ENCODE data around the gene CES1.
"Not testable (repeated sequence)": the region's sequence is repeated elsewhere in the genome, so short reads cannot be mapped to it uniquely, and the experiment has no call there.

The CES1 gene

DNA sequence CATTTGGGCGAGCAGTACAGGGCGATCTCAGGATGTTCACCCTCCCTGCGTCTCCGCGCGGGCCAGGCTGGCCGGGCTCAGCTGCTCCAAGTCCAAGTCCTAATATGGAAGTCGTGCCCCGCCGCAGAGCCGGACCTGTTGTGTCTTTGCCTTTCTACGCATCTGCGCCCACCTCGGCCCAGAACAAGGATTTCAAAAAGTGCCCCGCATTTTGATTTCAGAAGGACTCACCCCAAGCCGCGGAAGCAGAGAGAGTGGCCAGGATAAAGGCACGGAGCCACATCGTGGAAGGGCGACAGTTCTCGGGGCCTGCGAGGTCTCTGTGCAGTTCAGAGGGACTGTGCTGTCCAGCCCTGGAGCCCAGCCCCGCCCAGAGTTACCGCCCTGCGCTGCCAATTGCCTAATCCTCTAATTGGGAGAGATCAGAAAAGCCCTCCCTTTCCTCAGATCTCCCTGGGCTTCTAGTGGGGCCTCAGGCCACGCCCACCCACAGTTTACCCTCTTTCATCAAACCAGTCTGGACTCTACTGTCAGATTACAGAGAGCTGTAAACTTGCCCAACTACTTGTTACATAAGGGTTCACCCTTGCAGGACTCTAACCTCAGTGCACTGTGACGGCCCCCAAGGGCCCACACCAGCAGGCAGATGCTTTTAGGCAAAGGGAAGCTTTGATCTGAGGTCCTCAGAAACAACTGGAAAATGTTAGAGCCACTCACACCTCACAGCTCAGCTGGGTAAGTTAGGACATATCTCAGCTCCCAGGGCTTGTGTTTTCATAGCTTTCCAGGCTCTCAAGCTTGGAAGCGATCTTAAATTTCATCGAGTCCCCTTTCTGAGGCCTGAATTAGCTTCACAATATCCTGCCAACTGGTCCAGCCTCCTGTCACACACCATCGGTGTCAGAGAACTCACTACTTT lies at the start of gene CES1:
TSS of gene CES1 (minus strand) at position 324 of the 919 bp plus-strand sequence. CDS start at position 283, 41 bp downstream.
- DNase-seq (ENCODE audit: low read depth in 2 of 2): no peak

DNA sequence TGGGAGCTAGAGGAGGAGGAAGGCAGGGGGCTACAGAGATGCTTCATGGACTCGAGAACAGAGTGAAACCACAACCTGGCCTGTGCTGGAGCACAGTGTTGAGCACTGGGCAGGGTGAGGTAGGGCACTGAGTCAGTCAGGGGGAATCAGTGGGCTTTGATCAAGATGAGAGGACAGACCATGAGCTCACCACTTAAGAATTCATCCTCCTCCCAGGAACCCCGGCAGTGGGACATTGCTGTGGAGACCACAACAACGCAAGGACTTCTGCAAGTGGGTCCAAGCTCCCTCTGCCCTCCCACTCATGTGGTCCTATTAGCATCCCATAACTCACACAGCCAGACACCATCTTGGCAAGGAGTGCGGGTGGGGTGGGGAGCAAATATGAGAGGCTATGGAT lies 44.0 kb upstream of the CES1 start:
- no peak for DNase-seq (ENCODE audit: low read depth in 2 of 2)

DNA sequence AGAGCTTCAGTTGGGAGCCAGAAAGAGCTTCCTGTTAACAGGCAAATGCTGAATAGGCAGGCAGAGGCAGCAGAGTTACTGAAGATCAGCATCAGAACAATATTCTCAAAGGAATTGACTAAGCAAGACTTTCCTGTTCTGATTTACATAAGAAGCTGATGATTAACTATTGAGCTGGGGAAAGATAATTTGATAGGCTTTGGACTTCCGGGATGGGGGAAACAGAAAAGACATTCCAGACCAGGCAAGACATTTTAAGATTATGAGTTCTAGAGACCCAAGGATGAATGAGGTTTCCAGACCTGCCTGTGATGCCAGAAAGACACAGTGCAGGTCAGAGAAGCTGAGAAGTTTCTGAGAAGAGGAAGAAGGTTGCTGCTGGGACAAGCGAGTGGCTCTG lies 42.4 kb upstream of the CES1 start, which contains the start of gene CES5A:
TSS of gene CES5A (minus strand) at position 101 of the 400 bp plus-strand sequence. CDS start 152 bp downstream, outside the sequence.
- DNase-seq (ENCODE audit: low read depth in 2 of 2): no peak

DNA sequence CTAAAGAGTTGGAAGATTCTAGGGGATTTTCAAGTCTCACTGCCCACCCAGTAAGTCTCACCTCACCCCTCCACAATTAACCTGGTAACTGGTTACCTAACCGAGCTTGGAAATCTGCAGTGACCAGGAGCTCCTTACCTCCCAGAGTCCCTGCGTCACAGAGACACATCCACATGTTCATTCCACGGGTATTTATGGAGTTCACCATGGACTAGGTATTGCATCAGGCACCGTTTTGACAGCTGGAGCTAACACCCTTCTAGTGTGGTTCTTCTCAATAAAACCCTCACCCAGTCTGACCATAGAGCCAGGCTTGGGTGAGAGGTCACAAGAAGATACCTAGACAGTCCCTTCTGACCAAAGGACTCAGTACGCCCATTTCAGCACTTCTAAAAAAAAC lies 40.2 kb upstream of the CES1 start:
- no peak for DNase-seq (ENCODE audit: low read depth in 2 of 2)

DNA sequence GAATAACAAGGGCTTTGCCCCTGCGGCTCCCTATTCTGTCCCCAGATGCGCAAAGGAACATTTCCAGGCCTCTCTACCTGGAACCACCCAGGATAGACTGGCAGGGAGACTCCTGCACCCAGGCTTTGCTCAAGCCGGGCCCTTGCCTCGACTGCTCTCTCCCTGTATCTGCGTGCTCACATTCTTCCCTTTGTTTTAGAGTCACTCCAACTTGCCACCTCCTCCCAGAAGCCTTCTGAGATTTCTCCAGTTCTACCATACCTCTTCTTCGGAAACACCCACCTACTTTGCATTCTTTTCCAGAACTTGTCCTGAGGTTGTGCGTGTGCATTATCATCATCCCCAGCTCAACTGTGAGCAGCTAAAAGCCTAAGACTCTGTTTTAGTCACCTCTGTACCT lies 39.2 kb upstream of the CES1 start:
- no peak for DNase-seq (ENCODE audit: low read depth in 2 of 2)

DNA sequence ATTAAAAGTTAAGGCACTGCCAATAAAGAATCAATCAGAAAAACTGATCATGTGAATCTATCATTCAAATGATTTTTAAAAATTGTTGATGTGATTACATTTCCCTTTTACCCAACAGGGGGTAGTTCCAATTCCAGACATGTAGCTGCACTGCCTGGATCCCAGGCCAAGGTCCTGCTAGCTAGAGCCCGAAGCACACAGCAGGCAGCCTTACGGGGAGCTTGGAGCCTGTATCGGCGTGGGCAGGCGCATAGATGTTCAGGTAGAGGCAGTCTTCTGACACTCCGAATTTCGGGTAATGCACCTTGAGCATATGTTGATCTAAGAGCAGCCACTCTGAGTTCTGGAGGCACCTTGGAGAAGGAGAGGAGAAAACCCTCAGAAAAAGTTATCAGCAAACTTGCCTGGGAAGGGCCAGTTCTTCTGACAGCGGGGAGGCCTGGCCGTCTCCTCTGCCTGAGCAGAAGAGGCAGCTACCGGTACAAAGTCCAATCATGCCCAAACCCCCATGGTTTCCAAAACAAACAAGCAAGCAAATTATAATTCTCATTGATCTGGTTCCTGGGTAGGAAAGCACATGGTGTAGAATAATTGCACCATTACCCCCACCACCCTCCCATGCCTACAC lies 38.6 kb upstream of the CES1 start:
- DNase-seq (ENCODE audit: low read depth in 2 of 2): no peak

DNA sequence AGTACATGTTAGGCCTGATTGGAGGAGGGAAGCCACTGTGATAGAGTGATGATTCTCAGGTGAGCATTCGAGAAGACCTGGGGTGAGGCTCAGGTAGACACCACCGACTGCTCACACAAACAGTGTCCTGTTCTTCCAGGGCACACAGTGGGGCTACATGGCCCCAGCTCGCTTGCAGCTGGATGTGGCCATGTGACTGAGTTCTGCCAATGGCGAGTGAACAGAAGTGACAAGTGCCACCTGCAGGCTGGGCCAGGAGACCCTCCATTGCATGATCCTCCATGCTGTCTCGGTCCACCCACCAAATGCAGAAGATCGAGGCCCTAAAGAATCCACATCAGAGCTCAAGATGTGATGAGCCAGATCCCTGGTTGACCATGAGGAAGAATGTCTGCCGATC lies 36.1 kb upstream of the CES1 start:
- no peak for DNase-seq (ENCODE audit: low read depth in 2 of 2)

DNA sequence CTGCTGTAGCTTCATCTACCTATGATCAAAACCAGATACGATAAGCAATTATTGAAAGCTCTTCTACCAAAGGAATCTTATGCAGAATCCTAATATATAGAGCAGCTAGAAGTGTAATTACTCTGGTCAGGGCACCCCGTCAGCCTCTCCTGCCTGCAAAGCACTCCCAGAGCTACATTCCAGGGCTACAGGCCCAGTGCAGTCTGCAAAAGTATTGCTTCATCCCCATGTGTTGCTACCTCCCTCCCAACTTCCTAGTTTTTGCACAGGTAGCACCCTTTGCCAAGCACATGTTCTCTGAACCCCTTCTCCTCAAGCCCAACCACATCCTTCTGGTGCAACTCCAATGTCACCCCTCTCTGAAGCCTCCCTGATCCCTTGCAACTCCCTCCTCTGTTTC lies 35.2 kb upstream of the CES1 start:
- no peak for DNase-seq (ENCODE audit: low read depth in 2 of 2)

DNA sequence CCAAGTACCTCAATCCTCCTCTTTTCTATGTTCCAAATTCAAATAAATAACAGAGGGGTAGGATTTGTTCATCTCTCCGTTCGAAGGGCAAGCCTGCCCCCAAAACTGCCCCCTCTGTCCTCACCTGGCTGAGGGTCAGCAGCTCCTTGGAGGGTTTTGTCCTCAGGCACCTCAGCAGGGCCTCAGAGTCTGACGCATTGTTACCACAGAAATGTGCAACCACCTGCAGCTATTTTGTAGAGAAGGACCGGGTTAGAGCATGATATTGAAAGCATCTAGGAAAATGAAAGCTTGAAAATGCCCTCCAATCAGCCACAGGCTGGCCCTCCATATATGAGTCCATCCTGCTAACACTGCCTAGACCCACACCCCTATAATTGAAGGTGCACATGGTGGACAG lies 28.4 kb upstream of the CES1 start:
- DNase-seq (ENCODE audit: low read depth in 2 of 2): no peak

DNA sequence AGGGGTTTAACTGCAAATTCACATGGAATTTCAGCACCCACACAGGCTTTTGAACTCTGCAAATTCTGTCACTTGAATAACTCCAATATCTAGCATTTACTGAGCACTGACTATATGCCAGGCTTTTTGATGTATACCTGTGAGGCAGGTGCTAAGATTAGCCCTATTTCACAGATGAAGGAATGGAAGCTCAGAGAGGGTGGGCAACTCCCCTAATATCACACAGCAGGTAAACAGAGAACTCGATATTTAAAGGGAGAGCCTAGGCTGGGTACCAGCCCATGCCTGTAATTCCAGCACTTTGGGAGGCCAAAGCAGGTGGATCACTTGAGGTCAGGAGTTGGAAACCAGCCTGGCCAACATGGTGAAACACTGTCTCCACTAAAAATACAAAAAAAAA lies 24.8 kb upstream of the CES1 start:
- not testable (repeated sequence) for DNase-seq (ENCODE audit: low read depth in 2 of 2)

DNA sequence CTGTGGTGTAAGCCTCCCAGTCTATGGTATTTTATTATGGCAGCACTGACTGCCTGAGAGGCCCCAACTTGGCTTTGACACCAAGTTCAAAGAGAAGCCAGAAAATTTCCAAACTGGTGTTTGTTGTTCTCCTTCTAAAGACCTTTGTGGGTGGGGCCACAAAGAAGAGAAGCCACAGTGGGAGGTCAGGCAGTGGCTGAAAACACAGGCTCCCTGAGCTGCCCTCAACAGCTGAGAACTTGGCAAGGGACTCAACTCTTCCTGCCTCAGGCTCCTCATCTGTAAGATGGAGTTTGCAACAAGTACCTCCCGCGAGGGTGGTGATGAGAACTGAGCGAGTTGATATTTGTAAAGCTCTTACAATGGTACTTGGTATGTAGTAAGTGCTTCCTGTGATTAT lies 24.1 kb upstream of the CES1 start:
- no peak for DNase-seq (ENCODE audit: low read depth in 2 of 2)

DNA sequence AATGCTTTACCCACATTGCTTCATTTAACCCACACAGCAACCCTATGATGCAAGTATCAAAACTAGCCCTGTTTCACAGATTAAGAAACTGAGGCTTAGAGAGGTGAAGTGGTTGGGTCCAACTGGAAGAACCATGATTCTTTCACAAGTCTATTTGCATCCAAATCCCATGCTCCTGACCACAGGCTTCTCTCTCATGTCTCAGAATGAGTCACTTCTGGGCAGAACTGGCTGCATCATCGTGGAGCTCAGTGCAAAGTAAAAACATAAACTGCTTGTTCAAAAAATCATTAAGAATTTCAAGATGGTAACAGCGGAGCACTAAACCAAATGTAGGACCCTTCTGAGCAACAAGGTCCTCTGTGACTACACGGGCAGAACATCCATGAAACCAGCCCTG lies 20.2 kb upstream of the CES1 start:
- DNase-seq (ENCODE audit: low read depth in 2 of 2): no peak

DNA sequence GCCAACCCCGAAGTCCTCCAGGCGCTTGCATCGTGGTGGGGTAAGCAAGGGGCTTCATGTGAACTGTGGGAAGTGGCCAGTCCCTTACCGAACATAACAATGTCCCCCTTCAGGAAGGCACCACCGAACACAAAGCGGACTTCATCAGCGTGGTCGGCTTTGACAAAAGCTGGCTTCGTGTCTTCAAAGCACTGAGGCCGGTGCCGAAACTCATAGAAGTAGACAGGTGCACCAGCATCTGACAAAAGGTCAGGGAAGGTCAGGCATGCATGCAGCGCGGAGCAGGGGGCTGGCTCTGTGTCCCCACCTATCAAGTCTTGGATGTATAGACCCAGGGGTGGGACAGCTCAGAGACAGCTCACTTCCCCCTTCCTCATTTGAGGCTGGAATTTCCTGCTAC lies 16.6 kb upstream of the CES1 start:
- DNase-seq (ENCODE audit: low read depth in 2 of 2): no peak

DNA sequence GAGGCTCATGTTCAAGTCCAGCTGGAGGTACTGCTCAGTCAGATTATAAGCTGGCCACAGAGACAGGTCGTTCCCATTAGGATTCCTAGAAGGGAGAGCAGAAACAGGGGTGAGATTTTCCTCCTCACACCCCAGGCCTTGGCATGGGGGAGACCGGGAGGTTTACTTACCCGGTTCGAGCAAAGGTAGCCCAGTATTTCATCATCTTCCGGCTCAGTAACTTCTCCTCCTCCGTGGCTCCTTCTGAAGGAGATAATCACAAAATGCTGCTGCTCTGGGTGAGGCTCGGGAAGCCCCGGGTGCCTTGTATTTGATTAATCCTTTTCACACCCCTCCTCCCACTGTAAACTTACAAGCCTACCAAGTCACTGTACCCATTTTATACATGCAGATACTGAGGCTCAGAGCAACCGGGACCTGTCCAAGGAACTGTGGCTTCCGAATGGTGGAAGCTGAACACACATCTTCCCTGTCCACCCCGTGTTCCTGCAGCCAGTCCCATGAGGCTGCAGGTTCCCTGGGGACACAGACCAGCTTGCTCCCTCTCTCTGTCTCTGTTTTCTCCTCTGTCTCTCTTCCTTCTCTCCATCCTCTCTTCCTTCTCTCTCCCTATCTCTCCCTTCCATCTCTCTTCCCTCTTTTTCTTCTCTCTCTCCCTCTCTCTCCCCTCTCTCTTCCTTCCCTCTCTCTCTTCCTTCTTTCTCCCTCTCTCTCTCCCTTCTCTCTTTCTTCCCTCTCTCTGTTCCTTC lies 13.9 kb upstream of the CES1 start:
- DNase-seq (ENCODE audit: low read depth in 2 of 2): no peak

DNA sequence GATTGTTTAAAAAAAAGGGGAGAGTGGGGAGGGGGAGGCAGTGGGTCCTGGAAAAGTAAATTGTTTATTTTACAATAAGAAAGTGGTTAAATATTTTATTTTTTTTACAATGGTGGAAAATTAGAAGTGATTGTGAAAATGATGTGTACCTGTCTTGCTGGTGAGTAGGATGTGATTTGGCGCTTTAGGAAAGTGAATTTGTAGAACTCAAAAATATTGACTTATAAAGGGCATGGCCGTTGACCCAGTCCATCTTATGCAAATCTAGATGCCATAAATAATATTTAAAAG lies 10.2 kb upstream of the CES1 start:
- no peak for DNase-seq (ENCODE audit: low read depth in 2 of 2)

DNA sequence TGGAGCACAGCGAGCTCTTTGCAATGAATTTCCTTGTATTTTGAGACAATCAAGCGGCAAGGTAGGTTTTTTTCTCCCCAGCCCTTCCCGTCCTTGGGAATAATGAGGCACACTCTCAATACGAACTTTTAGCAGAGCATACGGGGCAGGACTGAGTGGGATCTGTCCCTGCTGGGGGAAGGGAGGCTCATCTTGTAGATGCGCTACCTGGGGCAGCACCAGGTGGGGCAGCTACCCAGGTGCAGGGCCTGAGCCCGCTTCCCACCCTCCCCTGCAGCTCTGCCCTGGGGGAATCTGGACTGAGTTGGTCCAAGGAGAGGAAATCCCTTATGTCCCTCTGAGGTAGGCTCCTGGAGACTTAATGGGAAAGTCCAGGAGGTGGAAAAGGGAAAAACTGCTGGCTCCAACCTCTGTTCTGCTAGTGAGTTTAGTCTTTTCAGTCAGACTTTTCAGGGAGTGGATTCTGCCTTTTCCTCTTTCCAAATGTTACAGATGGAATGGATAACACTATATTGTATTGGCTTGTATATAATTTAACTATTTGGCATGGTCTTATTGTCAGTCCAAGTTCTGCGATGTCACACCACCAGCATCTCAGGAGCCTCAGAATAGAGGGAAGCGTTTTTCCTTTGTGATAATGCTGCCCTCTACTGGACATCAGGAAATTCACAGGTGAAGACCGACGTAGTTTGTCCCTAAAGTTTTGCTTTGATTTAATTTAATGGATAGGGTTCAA lies 9.6 kb upstream of the CES1 start:
- no peak for DNase-seq (ENCODE audit: low read depth in 2 of 2)

DNA sequence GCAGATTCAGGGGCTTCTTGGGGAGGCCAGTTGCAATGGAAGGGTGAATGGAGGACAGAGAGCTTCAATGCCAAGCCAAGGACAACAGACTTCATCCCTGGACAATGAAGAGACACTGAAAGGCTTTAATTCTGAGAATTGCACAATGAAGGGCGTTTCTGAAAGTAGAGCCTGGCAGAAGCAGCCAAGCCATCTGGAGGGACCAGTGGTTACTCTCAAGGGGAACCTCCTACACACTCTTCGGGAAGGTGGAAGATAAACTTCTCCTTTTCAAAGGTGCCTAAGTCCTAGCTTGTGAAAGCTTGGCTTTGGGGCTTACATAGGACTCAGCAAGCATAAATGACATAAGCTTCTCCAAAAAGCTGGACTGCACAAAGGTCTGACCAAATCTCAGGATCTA lies 6.2 kb upstream of the CES1 start:
- no peak for DNase-seq (ENCODE audit: low read depth in 2 of 2)

DNA sequence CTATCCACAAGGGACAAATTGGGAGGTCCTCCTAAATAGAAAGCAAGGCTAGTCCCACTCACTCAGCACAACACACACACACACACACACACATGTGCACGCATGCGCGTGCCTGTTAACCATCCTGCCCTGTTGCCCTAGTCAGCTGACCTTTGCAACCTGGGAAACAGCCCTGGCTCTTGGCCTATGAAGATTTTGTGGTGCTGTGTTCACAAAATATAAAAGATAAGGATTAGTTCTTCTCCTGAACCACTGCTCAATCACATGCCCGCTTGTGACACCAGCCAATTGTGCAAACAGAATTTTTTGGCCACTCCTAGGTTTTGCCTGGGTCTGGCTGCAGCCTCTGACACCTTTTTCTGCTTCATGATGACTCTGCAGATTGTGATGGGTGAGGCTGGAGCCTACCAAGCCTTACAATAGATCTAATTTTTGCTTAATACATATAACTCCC lies 3.3 kb upstream of the CES1 start:
- DNase-seq (ENCODE audit: low read depth in 2 of 2): no peak

DNA sequence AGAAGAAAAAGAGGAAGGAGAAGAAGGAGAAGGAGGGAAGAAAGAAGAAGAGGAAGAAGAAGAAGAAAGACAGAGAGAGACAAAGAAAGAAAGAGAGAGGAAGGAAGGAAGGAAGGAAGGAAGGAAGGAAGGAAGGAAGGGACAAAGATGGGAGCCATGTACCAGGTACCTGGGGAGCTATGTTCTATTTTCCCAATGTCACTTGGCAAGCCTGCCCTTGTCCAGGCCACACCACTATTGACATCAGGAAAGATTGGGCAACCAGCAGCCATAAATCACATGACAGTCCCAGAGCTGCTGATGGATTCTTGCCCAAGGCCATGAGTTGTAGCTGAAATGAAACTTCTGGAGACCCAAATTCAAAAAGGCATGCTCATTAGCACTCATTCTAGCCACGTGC lies 2.7 kb upstream of the CES1 start:
- DNase-seq (ENCODE audit: low read depth in 2 of 2): no peak

DNA sequence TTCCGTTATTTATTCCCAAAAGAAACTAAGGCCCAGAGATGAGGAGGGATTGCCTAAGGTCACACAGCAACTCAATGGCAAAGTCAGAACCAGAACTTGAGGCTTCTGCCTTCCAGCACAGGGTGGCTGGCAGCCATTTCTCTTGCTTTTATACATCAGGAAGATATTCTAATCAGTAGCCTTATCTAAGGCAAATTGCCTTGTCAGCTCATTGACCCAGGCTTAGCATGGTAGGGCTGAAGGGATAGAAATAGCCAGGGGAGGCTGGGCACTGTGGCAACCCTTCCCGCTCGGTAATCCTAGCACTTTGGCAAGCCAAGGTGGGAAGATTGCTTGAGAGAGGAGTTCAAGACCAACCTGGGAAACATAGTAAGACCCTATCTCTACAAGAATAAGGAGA lies 2.3 kb upstream of the CES1 start:
- DNase-seq (ENCODE audit: low read depth in 2 of 2): not testable (repeated sequence)

DNA sequence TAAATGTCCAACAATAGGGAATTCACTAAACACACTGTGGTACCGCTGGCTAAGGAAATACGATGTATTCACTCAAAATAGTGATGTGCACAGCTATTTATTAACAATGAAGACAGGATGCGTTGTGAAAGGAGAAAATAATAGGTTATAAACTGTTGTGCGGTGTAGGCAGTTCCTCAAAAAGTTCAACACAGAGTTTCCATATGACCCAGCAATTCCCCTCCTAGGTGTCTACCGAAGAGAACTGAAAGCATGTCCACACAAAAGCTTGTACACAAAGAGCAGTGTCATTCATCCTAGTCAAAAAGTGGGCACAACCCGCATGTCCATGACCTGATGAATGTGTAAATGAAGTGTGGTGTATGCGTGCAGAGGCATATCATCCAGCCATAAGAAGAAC lies 1.2 kb upstream of the CES1 start:
- DNase-seq (ENCODE audit: low read depth in 2 of 2): no peak

DNA sequence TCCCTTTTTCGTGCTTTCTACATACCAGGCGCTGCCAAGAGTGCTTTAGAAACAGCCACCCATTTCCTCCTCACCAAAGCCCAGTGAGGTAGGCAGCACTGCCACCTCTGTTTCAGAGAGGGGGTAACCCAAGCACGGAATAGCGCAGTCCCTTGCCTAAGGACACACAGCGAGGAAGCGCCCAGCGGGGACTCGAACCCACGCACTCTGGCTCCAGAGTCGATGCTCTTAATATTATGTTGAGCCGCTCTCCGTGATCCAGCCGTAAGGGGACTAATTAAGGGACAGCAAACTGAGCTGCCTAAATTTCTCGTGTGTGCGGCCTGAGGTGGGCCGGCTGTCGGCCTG lies 497 bp downstream of the CES1 start:
- no peak for DNase-seq (ENCODE audit: low read depth in 2 of 2)
